Lung (tissue), 12 donors: Measurements from ENCODE around the gene CDC16. TPM values are rescaled to one million over a fixed set of nuclear protein-coding genes. Genes with fewer than 3 reads are reported as not detected.

ENCODE experiments used
- ATAC-seq: fragments of 200-7000 bp; cut with Tn5 transposase; one replicate; pipeline ENCODE4 v1.9.1; 2020; ENCODE audit warnings: moderate number of reproducible peaks; ENCODE audit not compliant: insufficient read depth, low FRiP score
- DNase-seq, 3 donors: peaks; one replicate each; pipeline ENCODE4 v3.0.0-alpha.2; 2013 to 2017
- H3K27ac ChIP-seq, 2 donors: one replicate each; pipeline ENCODE4 v1.5.1; 2013; ENCODE audit warnings: mild to moderate bottlenecking in 2 of 2, moderate library complexity in 2 of 2, control low read depth in 1 of 2, inconsistent platforms in 1 of 2, low read depth in 1 of 2, low read length in 1 of 2
- H3K27me3 ChIP-seq, 3 donors: one replicate each; pipeline ENCODE4 v1.5.1; 2013; ENCODE audit warnings: low read length in 2 of 3; ENCODE audit not compliant: control insufficient read depth in 3 of 3, insufficient read depth in 3 of 3
- H3K36me3 ChIP-seq, 4 donors: one replicate each; pipeline ENCODE4 v1.5.1; 2013; ENCODE audit warnings: low read length in 4 of 4, mild to moderate bottlenecking in 1 of 4, moderate library complexity in 1 of 4; ENCODE audit not compliant: control insufficient read depth in 4 of 4, insufficient read depth in 4 of 4
- H3K4me1 ChIP-seq, 5 donors: one replicate each; pipeline ENCODE4 v1.5.1; 2013; ENCODE audit warnings: low read length in 5 of 5, mild to moderate bottlenecking in 2 of 5, moderate library complexity in 1 of 5; ENCODE audit not compliant: control insufficient read depth in 5 of 5, insufficient read depth in 5 of 5
- H3K4me3 ChIP-seq: one replicate; pipeline ENCODE4 v1.5.1; 2013; ENCODE audit warnings: mild to moderate bottlenecking, control low read depth, moderate library complexity
- H3K9ac ChIP-seq, 2 donors: one replicate each; pipeline ENCODE4 v1.5.1; 2013; ENCODE audit warnings: low read length in 2 of 2, control low read depth in 1 of 2; ENCODE audit not compliant: insufficient read depth in 1 of 2
- H3K9me3 ChIP-seq, 4 donors: one replicate each; pipeline ENCODE4 v1.5.1; 2013; ENCODE audit warnings: low read length in 3 of 4, mild to moderate bottlenecking in 1 of 4, moderate library complexity in 1 of 4; ENCODE audit not compliant: control insufficient read depth in 4 of 4, insufficient read depth in 3 of 4
- CTCF ChIP-seq: IDR thresholded peaks from 2 replicates; pipeline ENCODE4 v1.5.1; 2012; ENCODE audit warnings: mild to moderate bottlenecking; ENCODE audit errors: control extremely low read depth, extremely low read depth
- WGBS, 2 donors: extraction: QIAGEN DNeasy Blood & Tissue Kit; methylation state at CpG; one replicate each; pipeline ENCODE4 v1.1.7; 2013; 5-methylcytosine and 5-hydroxymethylcytosine counted together
- polyA plus RNA-seq, 2 donors: library from polyadenylated mRNA; stranded (reverse); fragments of 200-250 nt; gene quantifications; one replicate each; pipeline ENCODE4 v1.2.1, GENCODE V29; 2013
- total RNA-seq, 2 donors: library from RNA; depleted of rRNA in 1 of 2; stranded (reverse); fragments of >200 nt in 1 of 2; gene quantifications; one replicate each; pipeline ENCODE4 v1.2.1, GENCODE V29; 2014 to 2021
- donor health status: control.
- donor health status: control.
- donor health status: Bipolar disorder and iron deficiency.
- donor health status: healthy.
- donor health status: DM: yes; HTN: yes; CAD: no.

The CDC16 gene
- total and polyA plus RNA-seq, 4 donors = 34.3 to 123 (median 59.0) TPM

GRCh38 chr13:114227528-114227927 is 7.2 kb upstream of the CDC16 start:
- Histone ChIP-seq H3K27me3 (peaks cover 0 to 37% (median 34%) of the 10 kb centered on the region in 3 donors), H3K9ac (no peak overlapping the region), H3K9me3 (no peaks in the 10 kb centered on the region), H3K4me3 (no peak overlapping the region), H3K36me3 (no peaks in the 10 kb centered on the region), H3K27ac (no peak overlapping the region), H3K4me1 (no peaks in the 10 kb centered on the region)
- ATAC-seq (no peak), DNase-seq (no peak)
- WGBS, 2 donors = 86 to 90% methylated on average over 2 of the region's 2 CpGs
- no peak for TF ChIP-seq CTCF

- no peaks in the 10 kb centered on the region for H3K4me1 ChIP-seq
- TF ChIP-seq CTCF = no peak
- 73 to 81% methylated on average over 9 of the region's 9 CpGs for WGBS, 2 donors
- H3K27me3 ChIP-seq = peaks cover 0 to 37% (median 37%) of the 10 kb centered on the region in 3 donors
- DNase-seq (no peak), ATAC-seq (no peak)
- no peak overlapping the region for H3K4me3 ChIP-seq
- H3K27ac ChIP-seq = no peak overlapping the region
- no peak overlapping the region for H3K9ac ChIP-seq
- no peaks in the 10 kb centered on the region for H3K36me3 ChIP-seq
- no peaks in the 10 kb centered on the region for H3K9me3 ChIP-seq
Observed at GRCh38 chr13:114228176-114228575, 6.5 kb upstream of the CDC16 start.

- DNase-seq = no peak
Observed at GRCh38 chr13:114229506-114229905, 5.2 kb upstream of the CDC16 start.

More at GRCh38 chr13:114229506-114229905, 5.2 kb upstream of the CDC16 start:
- no peak overlapping the region for H3K4me3 ChIP-seq
- H3K9ac ChIP-seq = no peak overlapping the region
- no peak overlapping the region for H3K27ac ChIP-seq
- peaks cover 0 to under 1% (median 0%) of the 10 kb centered on the region in 5 donors for H3K4me1 ChIP-seq
- H3K9me3 ChIP-seq = no peaks in the 10 kb centered on the region
- no peak for ATAC-seq
- WGBS, 2 donors = 38 to 40% methylated on average over 4 of the region's 4 CpGs
- peaks cover 0 to 37% (median 37%) of the 10 kb centered on the region in 3 donors for H3K27me3 ChIP-seq
- no peaks in the 10 kb centered on the region for H3K36me3 ChIP-seq
- no peak for TF ChIP-seq CTCF
